NCI-H187 treated with DMSO at 0.1 percent for 48 hours (cell line): ENCODE results near the gene UNC80.

Experiments used
- DNase-seq: peaks from one replicate; lab custom pipeline; 2025; lab: John Stamatoyannopoulos, UW

The UNC80 gene

DNA sequence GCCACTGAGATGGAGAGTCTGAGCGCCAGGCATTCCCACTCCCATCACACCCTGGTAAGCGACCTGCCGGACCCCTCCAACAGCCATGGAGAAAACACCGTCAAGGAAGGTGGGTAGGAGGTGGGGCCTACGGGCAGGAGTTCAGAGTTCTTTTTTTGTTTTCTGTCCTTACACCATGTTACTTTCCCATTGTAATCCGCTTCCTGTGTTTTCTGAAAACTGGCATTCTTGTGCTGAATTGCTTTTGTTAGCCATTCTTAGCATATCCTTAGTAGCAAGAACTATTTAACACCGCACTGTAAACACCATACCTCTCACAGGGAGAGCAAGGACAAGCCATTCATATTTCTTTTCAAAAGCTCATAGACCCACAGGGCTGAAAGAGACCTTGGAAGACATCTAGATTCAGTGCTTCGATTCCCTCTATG, 46.2 kb downstream of the UNC80 start:
- no peak for DNase-seq

DNA sequence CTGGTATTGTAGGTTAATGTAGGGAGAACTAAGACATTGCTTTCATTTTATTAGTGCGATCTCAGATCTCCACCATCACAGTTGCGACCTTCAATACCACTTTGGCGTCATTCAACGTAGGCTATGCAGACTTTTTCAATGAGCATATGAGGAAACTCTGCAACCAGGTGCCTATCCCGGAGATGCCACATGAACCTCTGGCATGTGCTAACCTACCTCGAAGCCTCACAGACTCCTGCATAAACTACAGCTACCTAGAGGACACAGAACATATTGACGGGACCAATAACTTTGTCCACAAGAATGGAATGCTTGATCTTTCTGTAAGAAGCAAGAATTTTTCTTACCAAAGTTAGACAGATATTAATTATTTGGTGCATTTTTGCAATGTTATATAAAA, 47.3 kb downstream of the UNC80 start:
- DNase-seq = no peak

DNA sequence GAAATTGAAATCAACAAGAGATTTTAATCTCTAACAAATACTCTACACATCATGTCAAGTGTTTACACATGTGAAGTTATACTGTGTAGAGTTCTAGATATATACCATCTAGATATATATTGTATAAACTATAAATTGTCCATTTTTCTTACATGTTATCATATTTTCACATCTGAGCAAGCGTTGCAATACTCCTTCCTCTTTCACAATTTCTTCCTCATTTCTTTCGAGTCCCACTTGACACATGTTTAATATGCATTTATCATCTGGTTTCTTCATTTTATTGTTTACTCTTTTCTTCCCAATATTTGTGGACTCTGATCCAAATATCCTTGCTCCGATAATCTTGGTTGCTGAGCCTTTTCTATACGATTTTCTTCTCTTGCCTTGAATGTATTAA, 50.2 kb downstream of the UNC80 start:
- no peak for DNase-seq

DNA sequence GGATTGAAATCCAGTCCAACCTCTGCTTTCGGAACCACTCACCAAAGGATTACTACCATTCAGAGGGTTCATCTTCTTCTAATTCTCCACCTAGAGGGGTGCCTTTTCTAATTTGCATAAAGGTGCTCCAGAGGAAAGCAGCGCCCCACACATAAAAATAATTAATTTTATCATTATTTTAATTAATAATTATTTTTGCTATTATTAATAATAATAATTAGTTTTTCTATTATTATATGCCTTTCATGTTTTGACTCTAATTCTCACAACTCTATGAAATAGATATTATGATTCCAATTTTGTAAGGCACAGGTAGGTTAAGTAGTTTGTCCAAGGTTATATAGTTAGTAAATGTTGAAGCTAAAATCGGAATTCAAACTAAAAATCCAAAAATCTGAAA, 51.9 kb downstream of the UNC80 start:
- DNase-seq = no peak

DNA sequence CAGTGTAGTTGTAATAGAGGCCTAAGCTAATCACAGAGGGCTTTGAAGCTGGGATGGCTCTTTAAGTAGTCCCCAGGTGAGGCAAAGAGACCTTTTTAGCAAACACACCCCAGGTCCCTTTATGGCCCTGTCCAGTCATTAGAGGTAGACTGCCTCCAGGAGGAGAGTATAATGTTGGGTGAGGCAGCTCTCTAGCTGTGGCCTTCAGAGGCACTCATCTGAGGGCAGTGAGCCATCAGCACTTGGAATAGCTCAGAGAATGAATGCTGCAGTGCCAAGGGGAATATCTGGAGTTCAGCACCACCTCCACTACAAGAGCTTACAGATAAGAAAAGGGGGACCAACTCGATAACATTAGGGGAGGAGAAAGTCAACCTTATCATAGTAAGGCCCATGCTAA, 52.8 kb downstream of the UNC80 start:
- no peak for DNase-seq

DNA sequence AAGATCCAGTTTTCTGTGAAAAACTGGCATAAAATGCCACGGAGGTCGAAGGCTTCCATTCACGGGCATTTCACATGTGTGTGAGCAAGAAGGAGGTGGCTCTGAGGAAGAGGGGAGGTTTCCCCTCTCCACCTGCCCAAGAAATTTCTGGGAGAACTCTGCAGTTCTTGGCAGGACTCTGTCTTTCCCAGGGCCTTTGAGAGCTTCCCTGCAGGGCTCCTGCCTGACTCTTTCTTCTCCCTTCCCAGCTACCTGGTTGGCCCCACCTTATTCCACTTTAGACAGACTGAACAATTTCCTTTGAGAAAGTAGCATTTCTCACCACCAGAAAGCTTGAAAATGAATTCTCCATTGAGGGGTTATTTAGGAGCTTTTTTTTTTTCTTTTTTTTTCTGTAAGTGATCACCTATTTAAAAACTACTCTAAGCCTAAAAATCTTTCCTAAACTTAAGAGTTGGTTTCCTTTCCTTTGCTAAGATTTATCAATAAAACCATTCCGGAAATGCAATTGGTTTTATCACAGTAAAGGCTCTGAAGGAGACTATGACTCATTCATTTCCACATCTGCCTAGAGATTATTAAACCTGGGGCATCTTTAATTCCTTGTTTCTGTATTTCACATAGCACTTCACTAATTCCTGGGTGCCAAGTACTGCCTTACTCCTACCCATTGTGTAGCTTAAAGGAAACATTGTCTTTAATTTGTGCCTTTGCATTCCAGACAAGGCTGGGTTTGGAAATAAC, 59.3 kb downstream of the UNC80 start:
- DNase-seq = no peak

DNA sequence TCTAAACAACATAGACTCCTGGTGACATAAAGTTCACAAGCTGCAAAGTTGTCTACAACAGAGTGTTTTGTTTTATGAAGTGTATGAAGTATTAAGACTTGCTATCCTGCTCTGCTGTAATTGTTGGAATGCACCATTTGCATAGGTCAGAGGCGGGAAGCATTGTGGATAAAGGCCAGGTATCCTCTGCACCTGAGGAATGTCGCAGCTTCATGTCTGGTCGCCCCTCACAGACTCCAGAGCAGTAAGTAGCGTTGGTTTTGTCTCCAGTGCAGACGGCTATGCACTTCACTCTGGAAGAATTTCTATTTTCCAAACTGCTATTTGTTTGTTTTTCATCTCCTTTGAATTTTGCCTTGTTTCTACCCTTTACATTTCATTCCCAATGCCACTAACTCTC, 63.1 kb downstream of the UNC80 start:
- no peak for DNase-seq

DNA sequence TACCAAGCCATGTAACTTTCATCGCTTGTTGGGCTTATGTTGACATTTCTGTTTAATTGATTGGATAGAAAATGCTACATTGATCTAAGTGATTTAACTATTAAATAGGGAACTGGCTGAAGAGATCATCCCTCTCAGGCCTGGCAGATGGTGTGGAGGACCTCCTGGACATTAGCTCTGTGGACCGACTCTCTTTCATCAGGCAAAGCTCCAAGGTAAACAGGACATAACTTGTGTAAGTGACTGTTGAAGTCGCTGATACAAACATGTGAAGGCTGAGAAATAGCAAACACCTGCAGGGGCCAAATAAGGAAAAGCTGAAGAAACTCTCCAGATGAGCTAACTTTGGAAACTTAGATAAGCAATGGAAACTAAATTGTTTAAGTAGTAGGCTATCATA, 68.8 kb downstream of the UNC80 start:
- no peak for DNase-seq

DNA sequence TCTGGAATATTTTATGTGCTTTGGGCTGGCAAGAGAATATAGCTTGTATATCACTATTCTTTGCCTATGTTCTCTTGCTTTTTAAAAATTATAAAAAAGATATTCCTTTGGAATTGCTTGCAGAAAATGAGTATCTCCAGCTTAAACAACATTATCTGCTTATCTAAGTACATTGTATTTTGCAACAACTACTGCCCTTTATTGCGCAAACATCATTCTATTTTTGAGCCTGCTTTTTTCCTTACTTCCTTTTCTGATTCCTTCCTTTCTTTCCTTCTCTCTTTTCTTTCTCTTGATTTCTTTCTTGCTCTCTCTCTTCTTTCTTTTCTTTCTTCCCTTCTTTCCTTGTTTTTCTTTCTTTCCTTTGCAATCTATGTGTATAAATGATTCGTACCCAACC, 74.0 kb downstream of the UNC80 start:
- no peak for DNase-seq

DNA sequence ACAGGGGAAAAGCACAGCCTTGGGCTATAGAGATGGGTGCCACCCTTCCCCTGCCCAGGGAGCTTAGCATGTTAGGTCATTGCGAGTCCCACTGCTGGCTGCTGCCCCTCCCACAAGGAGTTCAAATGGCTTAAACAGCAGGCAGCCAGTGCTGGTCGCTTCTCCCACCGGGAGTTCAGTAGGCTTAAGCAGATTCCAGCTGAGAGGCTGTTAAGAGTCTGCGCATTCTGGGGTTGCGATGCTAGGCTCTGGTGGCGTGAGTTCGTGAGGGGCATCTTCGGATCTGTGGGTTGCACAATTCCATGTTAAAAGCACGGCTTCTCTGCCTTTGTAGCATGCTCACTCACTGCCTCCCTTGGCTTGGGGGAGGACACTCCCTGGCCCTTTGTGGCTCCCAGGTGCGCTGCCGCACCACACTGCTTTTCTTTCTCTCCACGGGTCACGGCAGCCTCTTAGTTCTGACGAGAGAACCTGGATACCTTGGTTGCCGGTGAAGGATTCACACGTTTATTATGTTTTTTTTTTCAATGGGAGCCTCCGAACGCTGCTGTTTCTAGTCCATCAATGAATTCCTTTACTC, 93.2 kb downstream of the UNC80 start:
- DNase-seq = no peak

DNA sequence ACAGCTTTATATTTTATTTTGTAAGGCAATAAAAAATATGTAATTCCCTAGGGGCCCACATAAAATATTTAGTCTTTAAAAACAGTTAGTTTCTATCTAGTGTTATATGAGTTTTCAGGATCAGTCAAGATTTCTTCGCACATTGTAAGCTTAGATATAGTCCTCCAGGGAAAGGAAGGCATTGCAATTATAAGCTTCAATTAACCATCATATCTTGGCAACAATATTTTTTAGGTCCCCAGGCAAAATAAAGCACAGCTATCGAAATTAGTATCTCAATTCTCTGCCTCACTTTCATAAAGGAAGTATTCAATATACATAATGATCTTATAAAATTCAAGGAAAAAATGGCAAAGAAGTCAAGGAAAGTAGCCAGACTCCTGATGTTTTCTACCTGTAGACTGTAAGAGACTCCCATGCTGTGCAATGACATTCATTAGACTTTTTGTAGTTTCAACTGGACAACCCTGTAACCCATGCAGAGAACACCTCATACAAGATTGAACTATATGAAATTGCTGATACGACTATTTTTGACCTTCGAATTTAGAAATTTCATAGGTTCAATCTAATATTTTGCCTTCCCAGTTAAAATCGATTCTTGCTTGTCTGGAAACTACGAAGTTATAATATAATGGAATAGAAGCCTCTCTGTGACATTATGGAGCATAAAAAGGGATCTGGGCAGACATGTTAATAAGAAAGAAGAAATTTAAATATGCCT, 96.8 kb downstream of the UNC80 start:
- DNase-seq = no peak

DNA sequence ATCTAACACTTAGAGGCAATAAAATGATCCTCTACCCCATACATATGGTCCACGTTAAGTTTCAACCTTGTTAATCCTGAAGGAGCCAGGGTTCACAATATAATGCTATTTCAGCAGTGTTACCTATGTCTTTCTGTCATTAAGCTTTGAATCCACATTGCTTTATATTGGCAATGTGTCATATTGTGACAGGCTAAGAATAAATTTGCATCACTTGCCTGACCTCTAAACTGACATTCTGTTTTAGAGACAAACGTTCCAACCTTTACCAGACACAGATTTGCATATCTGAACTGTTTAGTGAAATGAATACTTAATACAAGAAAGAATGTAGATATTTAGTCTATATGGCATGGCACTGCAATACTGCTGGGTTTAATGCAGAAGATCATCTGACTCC, 98.4 kb downstream of the UNC80 start:
- no peak for DNase-seq

DNA sequence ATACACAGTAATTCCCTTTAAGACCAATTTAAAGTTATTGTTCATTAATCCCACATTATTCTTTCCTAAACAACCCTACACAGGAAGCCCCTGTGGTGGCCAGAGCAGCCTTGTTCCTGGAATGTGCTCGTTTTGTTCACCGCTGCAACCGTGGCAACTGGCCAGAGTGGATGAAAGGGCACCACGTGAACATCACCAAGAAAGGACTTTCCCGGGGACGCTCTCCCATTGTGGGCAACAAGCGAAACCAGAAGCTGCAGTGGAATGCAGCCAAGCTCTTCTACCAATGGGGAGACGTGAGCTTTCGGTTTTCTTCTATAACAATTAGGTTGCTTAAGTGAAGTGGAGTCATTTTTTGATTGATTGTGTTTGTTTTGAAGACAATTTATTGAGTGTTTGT, 101.0 kb downstream of the UNC80 start:
- DNase-seq = no peak

DNA sequence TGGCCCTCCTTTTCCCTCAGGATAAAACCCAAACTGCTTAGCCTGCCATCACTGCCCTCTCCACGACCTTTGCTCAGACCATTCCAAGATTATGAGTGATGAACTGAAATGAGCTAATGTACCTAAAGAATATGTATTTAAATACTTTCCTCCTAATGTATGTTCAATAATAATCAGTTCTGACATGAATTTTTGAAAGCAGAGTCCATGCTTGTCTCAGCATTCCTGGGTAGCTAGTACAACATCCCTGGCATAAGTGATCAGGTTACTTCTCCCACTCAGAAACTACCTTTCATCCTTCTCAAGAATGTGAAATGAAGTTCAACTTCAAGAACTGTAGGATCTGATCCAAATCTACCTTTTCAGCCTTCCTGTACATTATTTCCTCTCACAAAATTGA, 103.6 kb downstream of the UNC80 start:
- DNase-seq = no peak

DNA sequence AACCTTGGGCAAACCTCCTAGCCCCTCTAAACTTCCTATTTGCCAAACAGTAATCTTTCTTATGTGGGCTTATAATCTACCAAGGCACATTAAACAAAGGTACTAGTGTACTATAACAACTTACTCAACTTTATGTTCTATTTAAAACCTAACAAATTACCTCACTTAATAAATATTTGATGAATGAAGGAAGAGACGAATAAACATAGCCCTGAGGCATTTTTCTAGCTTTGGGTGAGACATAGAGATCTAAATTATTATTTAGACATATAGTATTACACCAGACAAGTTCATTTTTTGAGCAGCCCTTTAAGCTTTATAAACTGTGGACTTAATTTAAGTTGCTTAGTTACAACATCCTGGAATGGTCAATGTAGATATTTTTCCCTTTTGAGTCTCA, 104.6 kb downstream of the UNC80 start:
- DNase-seq = no peak

DNA sequence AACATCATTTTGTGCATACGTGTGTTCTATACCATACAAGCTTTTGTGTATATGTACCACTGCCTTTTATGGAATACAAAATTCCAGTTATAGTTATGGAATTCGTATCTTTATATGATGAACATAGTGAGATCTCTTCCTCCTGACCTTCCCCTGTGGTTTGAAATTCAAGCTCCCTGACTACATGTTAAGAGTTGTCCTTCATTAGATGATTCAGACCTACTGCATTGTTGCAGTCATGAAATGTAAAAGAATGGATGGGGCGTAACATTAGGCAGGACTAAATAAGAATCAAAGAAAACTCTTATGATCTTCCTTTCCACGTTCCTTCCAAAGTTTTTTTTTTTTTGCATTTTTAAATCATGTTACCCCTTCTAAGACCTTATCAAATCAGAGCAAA, 107.1 kb downstream of the UNC80 start:
- no peak for DNase-seq

DNA sequence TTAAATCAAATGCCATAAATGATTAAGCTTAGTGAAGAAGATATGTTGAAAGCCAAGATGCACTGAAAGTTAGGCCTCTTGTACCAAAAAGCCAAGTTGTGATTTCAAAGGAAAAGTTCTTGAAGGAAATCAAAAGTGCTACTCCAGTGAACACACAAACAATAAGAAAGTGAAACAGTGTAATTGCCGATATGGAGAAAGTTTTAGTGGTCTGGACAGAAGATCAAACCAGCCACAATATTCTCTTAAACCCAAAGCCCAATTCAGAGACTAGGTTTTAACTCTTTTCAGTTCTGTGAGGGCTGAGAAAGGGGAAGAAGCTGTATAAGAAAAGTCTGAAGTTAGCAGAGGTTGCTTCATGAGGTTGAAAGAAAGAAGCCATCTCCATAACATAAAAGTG, 129.0 kb downstream of the UNC80 start:
- DNase-seq = no peak

DNA sequence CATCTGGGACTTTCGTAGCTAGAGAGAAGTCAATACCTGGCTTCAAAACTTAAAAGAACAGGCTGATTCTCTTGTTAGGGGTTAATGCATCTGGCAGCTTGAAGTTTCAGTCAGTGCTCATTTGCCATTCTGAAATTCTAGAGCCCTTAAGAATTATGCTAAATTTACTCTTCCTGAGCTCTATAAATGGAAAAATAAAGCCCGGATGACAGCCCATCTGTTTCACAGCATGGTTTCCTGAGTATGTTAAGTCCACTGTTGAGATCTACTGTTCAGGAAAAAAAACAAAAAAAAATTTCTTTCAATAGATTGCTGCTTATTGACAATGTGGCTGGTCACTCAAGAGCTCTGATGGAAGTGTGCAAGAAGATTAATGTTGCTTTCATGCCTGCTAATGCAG, 129.5 kb downstream of the UNC80 start:
- DNase-seq = no peak

DNA sequence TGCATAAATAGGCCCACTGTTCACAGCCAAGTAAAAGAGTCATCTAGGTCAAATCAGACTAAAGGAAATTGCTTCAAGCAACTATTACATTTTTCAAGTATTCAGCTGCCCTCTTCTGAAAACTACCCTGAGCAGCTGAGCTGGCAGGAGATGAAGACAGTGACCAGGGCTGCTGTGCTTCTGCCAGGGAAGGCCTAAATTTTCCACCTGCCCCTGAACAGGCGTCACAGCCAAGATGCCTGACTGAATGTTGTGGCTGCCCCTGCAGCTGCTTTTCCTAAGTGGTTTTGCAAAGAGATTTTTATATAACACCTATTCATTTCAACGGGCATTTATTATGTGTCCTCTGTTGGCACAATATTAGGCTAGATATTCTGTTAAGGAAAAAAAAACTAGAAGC, 134.1 kb downstream of the UNC80 start:
- no peak for DNase-seq

DNA sequence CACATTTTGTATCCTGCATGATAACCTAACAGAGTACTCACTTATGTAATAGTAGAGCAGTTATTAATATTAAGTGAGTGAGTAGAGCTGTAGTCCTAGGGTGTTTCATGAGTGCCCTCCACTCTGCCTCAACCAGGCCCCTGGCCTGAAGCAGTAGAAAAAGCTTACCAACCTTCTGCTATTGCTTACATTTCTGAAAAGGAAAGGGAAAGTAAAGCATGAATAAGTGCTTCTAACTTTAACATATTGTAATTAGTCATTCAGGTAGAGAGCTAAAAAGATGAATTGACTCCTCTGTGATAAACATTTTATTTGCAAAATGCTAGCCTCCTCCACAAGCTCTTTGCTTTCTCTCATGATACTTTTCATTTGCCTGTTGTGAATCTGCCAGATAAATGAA, 136.1 kb downstream of the UNC80 start:
- DNase-seq = no peak

DNA sequence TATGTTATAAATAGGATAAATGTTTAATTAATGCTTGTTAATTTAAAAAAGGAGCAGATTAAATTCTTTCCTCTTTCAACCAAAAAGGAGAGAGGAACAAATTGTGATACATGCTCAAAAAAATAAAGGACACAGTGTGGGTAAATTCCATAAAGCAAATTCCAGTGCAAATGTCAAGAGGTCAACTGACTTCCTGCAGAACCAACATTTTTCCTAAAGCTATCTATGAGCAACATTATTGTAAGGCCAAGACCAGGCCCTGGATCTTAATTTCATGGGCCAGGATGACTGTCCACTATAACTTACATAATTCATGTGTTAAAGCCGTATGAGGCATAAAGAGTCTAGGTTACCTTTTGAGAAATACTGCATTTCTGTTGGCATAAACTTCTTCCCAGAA, 136.9 kb downstream of the UNC80 start:
- no peak for DNase-seq

DNA sequence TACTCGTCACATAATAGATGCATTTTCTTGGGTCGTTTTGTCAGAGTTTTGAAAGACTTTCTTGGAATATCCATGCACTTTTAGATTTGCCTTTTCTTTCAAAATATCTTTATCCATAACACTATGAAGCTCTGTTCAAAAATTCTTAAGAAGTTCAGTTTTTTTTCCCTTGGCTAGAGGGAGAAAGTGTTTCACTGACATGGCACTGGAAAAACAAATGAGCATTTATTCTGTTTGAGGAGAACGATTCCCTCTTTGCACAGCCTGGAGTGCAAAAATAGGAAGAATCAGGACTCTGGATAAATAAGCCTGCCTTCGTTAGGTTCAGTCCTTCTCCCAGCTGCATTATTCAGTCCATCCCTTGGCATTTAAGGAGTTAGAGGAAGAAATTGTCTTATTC, 139.9 kb downstream of the UNC80 start:
- no peak for DNase-seq

DNA sequence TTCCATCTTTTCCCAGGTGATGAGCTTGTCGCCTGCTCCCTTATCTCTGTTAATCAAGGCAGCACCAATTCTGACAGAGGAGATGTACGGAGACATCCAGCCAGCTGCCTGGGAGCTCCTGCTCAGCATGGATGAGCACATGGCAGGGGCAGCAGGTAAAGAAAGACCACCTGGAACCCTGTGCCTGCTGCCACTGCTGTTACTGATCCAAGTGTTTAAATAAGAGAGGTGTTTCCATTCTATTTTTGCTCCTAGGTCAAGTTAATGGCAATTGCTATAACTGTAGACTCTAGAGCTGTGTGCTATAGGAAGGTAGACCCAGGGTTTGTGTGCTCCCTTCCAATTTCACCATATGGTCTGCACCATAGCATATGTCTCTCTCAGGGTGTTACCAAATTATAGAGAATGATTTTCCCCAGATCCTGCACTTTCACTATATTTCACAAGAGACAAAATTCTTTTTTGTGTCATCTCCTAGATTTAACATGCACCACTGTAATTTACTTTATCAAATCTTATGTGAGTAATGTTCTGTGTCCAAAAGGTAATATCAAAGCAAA, 142.2 kb downstream of the UNC80 start:
- DNase-seq = no peak
